Activated CD4-positive, CD25-positive, alpha-beta regulatory T cell treated with anti-CD3 and anti-CD28 coated beads, Interleukin-2, amount 50 U/mL, for 24 hours (primary cell): ENCODE measurements around the gene TIRAP.

Source experiments
- ATAC-seq, 2 donors: fragments of 150-1000 bp; cut with Tn5 transposase; one replicate each; pipeline ENCODE4 v1.10.0; 2021; ENCODE audit warnings: mild to moderate bottlenecking in 1 of 2, moderate library complexity in 1 of 2

TIRAP gene

GRCh38 chr11:126327281-126328000 is 44.5 kb downstream of the TIRAP start:
- no peak for ATAC-seq

- ATAC-seq = no peak
Observed at GRCh38 chr11:126328001-126328390, 45.1 kb downstream of the TIRAP start.

GRCh38 chr11:126328444-126328843 is 45.6 kb downstream of the TIRAP start:
- ATAC-seq = no peak

GRCh38 chr11:126328938-126329643 is 46.2 kb downstream of the TIRAP start:
- ATAC-seq = no peak

GRCh38 chr11:126329644-126330211 is 46.8 kb downstream of the TIRAP start:
- ATAC-seq = peak in 1 of 2 donors; percentile 28

GRCh38 chr11:126331286-126331685 is 48.4 kb downstream of the TIRAP start:
- no peak for ATAC-seq

- ATAC-seq = peak; percentile 82 to 92
Observed at GRCh38 chr11:126332221-126332711, 49.4 kb downstream of the TIRAP start.

GRCh38 chr11:126333142-126333541 is 50.2 kb downstream of the TIRAP start:
- no peak for ATAC-seq

GRCh38 chr11:126334659-126335462 is 52.0 kb downstream of the TIRAP start:
- no peak for ATAC-seq

GRCh38 chr11:126335463-126335760 is 52.5 kb downstream of the TIRAP start:
- ATAC-seq = no peak

GRCh38 chr11:126336138-126336541 is 53.2 kb downstream of the TIRAP start:
- no peak for ATAC-seq

- ATAC-seq = no peak
Observed at GRCh38 chr11:126336671-126337101, 53.8 kb downstream of the TIRAP start.

GRCh38 chr11:126337126-126337473 is 54.2 kb downstream of the TIRAP start:
- ATAC-seq = no peak

GRCh38 chr11:126337474-126338241 is 54.8 kb downstream of the TIRAP start:
- ATAC-seq = no peak

GRCh38 chr11:126338346-126339055 is 55.6 kb downstream of the TIRAP start:
- peak in 1 of 2 donors; percentile 5 for ATAC-seq

- ATAC-seq = no peak
Observed at GRCh38 chr11:126339073-126339862, 56.4 kb downstream of the TIRAP start.

GRCh38 chr11:126339863-126340434 is 57.1 kb downstream of the TIRAP start:
- no peak for ATAC-seq

GRCh38 chr11:126340960-126341606 is 58.2 kb downstream of the TIRAP start:
- ATAC-seq = no peak

- ATAC-seq = no peak
Observed at GRCh38 chr11:126341760-126342161, 58.9 kb downstream of the TIRAP start.

- ATAC-seq = no peak
Observed at GRCh38 chr11:126343051-126343450, 60.2 kb downstream of the TIRAP start.
